Measurements from ENCODE around the gene CHST8.
"Not testable (repeated sequence)": the region's sequence is repeated elsewhere in the genome, so short reads cannot be mapped to it uniquely, and the experiment has no call there.

CHST8 gene, protein sequence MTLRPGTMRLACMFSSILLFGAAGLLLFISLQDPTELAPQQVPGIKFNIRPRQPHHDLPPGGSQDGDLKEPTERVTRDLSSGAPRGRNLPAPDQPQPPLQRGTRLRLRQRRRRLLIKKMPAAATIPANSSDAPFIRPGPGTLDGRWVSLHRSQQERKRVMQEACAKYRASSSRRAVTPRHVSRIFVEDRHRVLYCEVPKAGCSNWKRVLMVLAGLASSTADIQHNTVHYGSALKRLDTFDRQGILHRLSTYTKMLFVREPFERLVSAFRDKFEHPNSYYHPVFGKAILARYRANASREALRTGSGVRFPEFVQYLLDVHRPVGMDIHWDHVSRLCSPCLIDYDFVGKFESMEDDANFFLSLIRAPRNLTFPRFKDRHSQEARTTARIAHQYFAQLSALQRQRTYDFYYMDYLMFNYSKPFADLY

DNA sequence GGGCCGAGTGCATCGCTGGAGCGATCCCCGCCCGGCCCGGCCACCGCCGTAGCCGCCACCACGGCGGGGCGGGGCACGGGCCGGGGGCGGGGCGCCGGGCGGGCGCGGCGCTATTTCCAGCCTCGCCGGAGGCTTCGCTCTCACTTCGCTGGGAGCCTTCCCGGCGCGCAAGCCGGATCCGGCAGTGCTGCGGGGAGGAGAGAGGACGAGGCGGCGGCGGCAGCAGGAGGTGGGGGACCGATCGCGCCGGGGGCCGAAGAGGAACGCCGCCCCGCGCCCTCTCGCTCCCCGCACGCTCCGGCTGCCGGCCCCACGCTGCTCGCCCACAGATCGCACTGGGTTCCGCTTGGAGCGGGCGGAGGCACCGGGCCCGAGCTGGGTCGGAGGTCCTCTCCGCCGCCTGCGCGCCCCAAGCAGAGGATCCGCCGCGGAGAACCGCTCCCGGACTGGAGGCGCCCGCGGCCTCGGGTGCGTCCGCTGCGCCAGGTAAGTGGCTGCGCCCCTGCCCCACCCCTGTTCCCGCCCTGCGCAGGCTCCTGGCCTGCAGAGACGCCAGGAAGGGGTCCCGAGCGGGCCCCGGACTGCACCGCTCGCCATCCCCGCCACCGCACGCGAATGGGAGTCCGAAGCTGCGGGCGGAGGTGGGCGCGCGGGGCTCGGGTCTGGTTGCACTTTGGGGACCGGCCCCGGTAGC lies at the start of gene CHST8:
Gene CHST8 (plus strand): TSS at position 143 of the 694 bp plus-strand sequence. CDS start 67,309 bp downstream, outside the sequence.
- DNase-seq (ENCODE audit: low read depth): no peak

DNA sequence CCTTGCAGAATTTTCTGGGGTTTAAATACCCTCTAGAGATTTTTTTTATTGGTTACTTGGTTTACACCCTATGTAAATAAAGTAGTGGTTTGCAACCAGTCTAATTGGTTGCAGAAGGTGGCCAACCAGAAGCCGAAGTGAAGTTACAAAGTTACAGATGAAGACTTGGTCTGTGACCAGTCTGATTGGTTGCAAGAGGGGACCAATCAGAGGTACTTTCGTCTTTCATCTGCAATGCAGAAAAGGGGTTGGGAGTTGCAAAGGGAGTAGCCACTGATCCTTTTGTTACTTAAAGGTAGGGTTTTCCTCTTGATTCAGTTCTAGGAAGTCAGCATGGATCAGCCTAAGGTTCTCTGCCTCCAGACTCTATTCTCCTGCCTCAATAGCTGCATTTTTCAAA lies 48.8 kb upstream of the CHST8 start:
- no peak for DNase-seq (ENCODE audit: low read depth)

DNA sequence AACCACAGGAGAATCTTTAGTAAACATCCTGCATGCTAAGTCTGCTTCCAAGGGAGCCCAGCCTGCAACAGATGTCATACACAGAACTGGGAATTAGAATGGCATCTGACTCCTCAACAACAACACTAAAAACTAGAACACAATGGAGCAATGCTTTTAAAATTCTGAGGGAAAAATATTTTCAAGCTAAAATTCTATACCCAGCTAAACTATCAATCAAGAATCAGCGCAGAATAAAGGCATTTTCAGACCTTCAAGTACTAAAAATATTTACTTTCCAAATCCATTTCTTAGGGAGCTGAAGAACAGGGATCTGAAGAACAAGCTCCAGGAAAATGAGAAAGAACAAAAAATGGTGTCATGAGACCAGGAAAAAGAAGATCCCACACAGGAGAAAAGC lies 46.9 kb upstream of the CHST8 start:
- DNase-seq (ENCODE audit: low read depth): no peak

DNA sequence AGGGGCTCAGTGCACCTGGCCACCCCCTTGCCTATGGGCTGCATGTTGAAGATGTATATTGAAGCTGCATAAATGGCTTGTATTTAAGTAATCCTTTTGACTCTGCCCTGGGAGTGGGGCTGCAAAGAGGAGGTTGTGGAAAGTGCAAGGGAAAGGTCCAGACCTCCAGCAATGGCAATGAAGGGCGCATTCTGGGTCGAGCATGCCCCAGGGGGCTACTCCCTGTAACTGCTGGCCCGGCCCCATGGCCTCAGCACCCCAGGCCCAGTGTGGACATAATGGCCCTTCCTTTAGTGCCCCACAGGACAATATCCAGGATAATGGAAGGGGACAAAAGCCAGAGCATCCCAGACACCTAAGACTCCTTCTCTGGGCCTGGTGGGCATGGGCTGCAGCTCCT lies 43.1 kb upstream of the CHST8 start:
- DNase-seq (ENCODE audit: low read depth): no peak

DNA sequence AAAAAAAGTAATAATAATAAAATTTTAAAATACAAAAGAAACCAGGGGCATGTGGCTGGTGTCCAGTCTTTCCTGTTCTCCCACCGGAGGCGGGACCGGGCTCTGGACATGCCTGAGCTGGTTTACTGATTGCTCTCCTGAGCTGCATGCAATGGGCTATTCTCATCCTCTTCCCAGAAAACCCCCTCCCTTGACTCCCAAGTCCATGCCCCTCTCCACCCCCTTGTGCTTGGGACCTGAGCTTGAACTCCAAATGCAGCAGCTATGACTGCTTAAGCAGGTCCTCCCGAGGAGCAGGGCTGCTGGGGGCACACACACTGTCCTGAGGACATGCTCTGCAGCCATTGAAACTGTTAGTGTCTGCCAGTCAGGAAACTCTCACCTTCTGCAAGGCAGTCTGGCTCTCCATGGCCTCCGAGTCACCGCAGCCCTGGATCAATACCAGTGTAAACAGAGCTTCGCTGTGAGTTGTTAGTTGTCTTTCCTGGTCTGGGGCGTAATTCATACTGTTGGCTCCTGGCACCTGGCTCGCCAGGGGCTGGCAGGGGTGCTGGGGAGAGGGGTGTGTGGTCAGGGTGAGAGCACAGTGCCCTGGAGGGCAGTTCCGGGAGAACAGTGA lies 41.6 kb upstream of the CHST8 start:
- no peak for DNase-seq (ENCODE audit: low read depth)

DNA sequence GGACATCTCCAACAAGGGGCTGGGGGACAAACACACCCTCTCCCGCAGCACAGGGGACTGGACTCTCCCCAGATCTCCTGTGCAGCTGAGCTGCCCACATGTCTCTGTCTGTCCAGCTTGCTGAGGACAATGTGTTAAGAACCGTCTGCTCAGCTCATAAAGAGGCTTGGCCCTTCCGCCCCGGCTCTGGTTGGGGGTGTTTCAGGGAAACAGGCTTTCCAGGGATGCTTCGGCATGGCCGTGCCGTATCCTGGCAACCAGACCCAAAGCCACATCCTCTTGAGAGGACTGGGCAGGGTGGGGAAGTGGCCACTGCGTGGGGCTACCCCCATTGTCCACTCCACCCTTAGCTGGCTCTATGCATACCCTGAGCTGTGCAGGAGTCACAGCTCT lies 41.1 kb upstream of the CHST8 start:
- DNase-seq (ENCODE audit: low read depth): no peak

DNA sequence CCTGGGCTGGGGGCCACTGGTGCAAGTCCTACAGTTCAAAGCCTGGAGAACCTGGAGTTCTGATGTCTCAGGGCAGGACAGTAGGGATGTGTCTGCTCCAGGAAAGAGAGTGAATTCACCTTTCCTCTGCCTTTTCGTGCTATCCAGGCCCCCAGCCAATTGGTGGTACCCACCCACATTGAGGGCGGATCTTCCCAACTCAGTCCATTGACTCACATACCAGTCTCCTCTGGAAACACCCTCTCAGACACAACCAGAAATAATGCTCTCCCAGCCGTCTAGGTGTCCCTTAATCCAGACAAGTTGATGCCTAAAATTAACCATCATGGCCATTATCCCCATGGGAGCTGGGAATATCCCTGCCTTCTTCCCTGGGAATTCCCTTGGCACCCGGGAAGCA lies 38.8 kb upstream of the CHST8 start:
- DNase-seq (ENCODE audit: low read depth): no peak

DNA sequence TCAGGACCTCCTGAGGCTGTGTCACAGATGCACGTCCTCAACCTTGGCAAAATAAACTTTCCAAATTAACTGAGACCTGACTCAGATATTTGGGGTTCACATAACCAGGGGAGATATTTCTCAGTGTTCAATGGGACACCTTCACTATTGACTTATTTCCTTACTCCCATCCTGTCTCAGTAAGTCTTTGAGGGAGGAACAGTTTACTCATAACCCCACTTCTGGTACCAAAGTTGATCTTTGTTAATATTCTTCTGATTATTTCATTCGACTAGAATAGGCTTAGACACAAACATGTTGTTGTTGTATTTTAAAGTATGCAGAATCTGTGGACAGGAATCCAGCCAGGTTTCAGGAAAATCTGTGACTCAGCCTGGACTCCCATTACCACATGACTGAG lies 34.6 kb upstream of the CHST8 start:
- no peak for DNase-seq (ENCODE audit: low read depth)

DNA sequence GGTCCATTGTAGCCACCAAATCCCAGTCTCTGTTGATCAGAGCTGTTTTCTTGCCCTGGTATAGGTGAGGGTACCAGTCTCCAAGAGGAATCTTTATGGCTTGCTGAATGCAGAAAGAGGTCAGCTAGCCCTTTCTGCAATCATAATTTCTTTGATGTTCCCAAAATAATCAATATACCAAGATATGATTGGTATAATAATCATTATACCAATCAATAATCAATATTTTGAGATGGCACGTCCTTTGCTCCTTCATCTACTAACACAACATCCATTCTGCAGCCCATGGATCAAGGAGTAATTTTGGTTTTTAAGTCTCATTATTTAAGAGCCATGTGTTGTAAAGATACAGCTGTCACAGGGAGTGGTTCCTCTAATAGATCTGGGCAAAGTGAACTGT lies 31.5 kb upstream of the CHST8 start:
- no peak for DNase-seq (ENCODE audit: low read depth)

DNA sequence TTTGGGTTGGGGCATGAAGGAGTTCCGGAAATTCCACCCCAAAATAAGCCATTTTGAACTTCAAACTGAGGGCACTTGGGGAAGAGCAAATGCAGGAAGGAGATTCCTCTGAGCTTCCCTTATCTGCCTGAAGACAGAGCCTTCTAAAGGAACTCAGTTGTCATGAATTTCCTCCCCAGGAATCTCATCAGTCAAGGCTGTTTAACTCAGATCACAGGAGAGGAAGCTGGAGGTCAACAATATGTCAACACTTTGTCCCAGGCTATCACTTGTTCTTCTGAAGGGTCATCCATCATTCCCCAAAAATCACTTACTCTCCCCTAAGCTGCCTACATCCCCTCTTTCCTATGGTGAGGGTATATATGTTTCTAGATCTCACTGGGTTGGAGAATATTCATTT lies 26.0 kb upstream of the CHST8 start:
- DNase-seq (ENCODE audit: low read depth): no peak

DNA sequence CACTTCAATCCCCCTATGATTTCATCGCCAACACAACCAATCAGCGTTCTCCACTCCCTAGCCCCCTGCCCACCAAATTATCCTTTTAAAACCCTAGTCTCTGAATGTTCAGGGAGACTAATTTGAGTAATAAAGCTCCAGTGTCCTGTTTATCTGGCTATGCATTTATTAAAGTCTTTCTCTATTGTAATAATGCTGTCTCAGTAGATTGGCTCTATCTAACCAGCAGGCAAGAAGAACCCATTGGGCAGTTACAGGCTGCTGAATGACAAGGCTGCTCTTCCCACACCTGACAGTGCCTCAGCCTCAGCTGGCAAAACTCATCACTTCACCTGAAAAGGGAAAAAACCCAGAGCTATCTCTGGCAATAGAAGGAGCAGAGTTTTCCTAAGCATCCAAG lies 20.2 kb upstream of the CHST8 start:
- DNase-seq (ENCODE audit: low read depth): no peak

DNA sequence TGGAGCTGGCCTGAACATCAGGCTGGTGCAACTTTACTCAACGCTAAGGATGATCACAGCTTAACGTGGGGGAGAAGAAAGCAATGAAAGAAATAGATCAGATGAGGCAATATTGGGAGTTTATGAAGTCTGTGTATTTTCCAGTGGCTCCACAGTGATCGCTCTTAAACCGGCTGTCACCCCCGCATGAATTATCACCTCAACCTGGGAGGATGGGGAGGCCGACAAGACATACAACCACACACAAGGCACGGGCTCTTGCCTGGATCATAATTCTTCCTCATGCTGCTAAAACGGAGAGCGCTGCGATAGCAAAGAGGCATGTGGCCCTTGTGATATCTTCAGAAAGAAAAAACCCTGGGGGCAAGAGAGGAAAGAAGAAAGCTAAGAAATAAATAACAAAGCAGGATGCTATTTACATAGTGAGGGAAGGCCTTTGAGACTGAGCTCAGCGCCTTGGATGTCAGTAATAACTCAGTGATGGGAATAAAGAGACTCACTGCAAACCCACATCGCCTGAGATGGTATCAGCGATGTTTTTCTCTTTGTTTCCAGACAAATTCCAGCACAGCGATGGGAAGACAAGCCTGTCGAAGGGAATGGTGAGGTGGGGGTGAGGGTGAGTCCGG lies 19.1 kb upstream of the CHST8 start:
- no peak for DNase-seq (ENCODE audit: low read depth)

DNA sequence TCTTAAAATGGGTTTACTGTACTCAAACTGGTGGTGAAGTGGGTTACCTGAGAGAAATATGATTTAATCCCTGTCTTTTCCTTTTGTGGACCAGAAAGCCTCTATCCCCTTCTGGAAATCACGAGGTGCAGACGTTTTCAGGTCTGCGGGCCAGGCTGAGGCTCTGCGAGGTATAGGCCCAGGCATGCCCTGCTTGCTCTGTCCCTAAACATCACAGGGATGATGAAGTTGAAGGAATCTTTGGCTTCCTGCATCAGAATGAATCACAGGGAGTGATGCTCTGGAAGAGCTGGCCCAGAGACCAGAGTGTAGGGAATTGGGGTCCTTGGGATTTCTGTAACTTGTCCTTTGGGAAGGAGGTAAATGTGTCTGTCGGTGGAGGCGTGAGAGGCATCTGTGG lies 18.4 kb upstream of the CHST8 start:
- DNase-seq (ENCODE audit: low read depth): no peak

DNA sequence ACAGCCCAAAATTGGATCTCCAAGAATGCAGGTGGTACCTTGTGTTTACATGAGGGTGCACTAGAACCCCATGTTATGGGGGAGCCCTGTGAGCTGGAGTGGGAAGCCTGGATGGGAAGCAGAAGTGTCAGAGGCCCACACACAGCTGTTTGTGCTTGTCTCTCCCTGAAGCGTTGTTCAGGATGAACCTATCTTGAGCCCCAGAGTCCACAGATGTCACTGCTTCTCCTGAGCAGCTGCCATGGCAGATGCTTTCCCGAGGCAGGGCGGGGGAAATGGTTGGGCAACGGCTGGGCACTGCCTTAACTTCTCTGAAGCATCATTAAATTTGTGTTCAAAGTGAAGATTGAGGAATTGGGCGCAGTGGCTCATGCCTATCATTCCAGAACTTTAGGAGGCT lies 17.1 kb upstream of the CHST8 start:
- no peak for DNase-seq (ENCODE audit: low read depth)

DNA sequence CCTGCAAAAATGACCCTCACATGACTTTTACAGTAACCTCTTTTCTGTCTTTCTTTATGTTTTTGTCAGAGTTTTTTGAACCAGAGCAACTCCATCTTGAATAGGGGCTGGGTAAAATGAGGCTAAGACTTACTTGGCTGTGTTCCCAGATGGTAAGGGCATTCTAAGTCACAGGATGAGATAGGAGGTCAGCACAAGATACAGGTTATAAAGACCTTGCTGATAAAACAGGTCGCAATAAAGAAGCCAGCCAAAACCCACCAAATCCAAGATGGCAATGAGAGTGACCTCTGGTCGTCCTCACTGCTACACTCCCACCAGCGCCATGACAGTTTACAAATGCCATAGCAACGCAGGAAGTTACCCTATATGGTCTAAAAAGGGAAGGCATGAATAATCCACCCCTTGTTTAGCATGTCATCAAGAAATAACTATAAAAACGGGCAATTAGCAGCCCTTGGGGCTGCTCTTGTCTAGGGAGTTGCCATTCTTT lies 15.9 kb upstream of the CHST8 start:
- DNase-seq (ENCODE audit: low read depth): not testable (repeated sequence)

DNA sequence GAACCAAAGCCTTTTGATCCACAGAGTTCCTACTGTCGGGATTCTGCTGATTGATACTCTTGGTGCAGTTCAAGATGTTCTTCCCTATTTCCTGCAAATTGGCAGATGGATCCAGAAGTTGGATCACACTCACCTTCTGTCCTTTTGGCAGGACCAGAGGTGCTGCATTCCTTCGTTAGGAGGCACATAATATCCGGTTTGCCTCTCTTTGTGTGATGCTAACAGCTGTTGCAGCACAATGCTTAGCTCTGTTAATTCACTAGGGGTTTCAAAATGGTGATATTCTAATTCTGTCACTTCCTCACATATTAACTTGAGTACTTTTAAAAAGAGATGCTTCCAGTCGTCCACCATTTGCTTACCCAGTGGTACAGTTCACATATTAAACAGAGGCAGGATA lies 15.2 kb upstream of the CHST8 start:
- DNase-seq (ENCODE audit: low read depth): no peak

DNA sequence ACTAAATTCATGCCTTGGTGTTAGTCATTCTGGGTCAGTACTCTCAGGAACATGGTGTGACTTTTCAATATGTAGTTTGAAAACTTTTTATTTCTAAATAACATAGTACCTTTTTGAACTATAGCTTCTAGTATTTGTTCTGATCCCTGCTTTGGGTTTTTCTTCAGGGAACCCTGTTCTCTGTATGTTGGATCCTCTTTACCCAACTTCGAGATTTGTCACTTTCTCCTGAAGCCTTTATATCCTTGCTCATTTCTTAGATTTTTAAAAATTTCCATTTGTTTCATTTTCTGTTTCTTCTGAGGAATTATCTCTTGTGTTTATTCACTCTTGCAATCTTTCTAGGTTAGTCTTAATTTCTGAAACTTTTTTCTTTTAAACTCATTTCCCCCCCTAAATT lies 12.4 kb upstream of the CHST8 start:
- no peak for DNase-seq (ENCODE audit: low read depth)

DNA sequence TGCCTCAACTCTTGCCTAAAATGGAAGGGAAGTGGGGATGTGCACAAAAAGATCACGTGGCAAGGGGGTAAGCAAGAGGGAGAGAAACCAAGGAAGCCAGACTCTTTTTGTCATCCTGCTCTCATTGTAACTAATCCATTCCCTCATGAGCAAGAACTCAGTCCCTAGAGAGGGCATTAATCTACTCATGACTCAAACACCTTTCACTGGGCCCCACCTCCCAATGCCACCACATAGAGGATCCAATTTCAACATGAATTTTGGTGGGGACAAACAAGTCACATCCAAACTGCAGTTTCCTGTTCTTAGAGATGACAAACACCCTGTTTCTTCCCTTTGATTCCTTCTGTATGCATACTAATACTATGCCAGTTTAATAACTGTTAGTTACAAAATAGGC lies 11.2 kb upstream of the CHST8 start:
- no peak for DNase-seq (ENCODE audit: low read depth)

DNA sequence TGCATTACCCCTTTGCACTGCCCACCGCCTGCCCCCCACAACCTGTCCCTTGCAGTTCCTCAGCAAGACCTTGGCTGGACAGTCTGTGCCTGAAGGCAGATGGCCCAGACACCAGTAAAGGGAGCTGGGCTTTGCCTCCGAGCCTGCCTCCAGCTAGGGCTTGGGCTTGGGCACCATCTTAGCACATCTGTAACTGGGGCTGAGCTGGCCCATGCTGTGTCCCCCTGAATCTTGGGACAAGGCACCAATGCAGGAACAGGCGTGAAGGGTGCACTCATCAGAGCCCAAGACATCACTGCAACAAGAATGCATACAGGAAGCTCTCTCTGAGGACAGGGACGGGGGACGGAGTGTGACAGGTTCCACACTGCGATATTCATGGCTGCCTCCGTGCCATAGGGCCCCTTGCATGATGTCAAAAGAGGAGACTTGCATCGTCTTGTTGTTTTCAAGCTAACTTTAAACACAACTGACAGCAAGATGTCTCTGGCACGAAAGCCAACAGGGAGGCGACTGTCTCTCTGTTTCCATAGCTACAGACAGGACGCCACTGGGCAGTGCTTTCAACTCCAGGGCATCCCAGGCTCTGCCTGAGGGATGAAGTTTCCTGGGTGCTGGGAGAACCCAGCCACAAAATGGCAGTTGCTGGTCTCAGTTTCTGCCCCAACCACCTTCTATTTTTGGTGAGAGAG lies 8.7 kb upstream of the CHST8 start:
- no peak for DNase-seq (ENCODE audit: low read depth)

DNA sequence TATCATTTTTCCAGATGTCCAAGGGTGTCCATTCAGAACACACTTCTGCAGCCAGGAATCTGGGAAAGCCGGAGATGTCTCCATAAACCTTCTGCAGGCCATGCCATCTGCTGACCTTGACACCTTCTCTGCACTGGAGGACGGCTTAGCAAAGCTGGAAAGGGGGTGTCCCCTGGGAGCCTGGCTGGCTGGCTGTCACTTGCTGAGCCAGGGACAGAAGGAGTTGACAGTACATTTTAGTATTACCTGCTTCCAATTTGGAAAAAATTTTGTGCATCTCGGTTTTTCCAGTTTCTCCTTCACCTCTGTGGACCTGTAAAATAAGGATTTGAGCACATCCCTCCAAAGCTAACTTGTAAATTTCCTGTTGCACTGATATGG lies 8.1 kb upstream of the CHST8 start:
- DNase-seq (ENCODE audit: low read depth): no peak

DNA sequence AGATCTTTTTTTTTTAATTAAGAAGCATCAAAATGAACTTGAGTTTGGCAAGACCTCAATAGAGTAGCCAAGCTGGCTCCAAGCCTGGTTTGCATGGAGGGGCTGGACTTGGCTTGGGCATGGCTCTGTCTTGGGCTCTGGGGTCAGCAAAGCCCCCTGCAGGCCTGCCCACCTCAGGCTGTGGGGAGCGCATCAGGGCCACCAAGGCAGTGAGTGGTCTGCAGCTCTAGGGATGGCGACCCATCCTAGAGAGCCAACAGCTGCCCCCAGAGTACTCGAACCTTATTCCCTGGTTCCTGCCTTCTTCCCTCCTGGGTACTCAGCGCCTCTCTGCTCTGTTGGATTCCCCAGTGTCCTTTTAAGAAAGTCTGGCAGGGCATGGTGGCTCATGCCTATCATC lies 5.4 kb upstream of the CHST8 start:
- DNase-seq (ENCODE audit: low read depth): no peak

DNA sequence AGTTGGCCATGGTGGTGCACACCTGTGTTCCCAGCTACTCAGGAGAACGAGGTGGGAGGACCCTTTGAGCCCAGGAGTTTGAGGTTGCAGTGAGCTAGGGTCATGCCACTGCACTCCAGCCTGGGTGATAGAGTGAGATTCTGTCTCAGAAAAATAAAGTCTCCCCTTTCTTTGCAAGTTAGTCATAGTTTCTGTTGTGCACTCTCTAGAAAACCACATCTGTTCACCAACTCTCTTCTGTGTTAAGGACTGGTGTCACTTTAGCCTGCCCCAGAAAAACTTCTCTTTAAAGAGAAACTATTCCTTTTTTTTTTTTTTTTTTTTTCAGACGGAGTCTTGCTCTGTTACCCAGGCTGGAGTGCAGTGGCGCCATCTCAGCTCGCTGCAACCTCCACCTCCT lies 4.9 kb upstream of the CHST8 start:
- no peak for DNase-seq (ENCODE audit: low read depth)

All from T-helper 22 cell (primary cell).